Left cardiac atrium (tissue), 2 donors: Measurements from ENCODE around the gene TMEM156. TPM values are rescaled to one million over a fixed set of nuclear protein-coding genes. Genes with fewer than 3 reads are reported as not detected.

Source experiments
- total RNA-seq, 2 donors: library from RNA; stranded (reverse); fragmentation: NEBNext Ultra II Directional; extraction: Animal tissue kit (Norgen Biotek cat#: 25700); gene quantifications; one replicate each; pipeline ENCODE4 v1.2.1, GENCODE V29; 2021
- donor health status: DM: no; HTN: yes; CAD: no; lungs with severe emphysema.
- donor health status: DM: yes; HTN: yes; CAD: no.

TMEM156 gene
- total RNA-seq, 2 donors from 2014 or later, result 0.47 TPM; not detected in 1

Other genes with a start within 250 kb of the TMEM156 start
- gene TLR10, start 249.4 kb downstream of the TMEM156 start, total RNA-seq, result under 1 TPM in 1 of 2 donors, not detected in 1; 0.18 TPM
- gene TLR1, start 227.6 kb downstream of the TMEM156 start, total RNA-seq, result 1 to 10 TPM; 6.9 to 8.2 TPM
- 1 to 10 TPM; 2.7 to 3.2 TPM for gene TLR6, start 175.6 kb downstream of the TMEM156 start, total RNA-seq
- gene FAM114A1, start 164.6 kb downstream of the TMEM156 start, total RNA-seq, result 10 to 100 TPM; 38.3 to 49.2 TPM
- 10 to 100 TPM; 18.4 to 19.4 TPM for gene KLHL5, start 29.8 kb upstream of the TMEM156 start, total RNA-seq
- 10 to 100 TPM; 11.1 to 11.6 TPM for gene WDR19, start 150.1 kb upstream of the TMEM156 start, total RNA-seq